GM12874 (cell line): ENCODE measurements around the gene CTSW.

Experiments used
- TF ChIP-seq, protein P1 (sequence below): IDR thresholded peaks from 2 replicates; pipeline ENCODE4 v1.5.1; 2011; ENCODE audit warnings: low read depth, mild to moderate bottlenecking, control low read depth, low read length, moderate library complexity; ENCODE audit not compliant: insufficient read depth

Gene CTSW

DNA sequence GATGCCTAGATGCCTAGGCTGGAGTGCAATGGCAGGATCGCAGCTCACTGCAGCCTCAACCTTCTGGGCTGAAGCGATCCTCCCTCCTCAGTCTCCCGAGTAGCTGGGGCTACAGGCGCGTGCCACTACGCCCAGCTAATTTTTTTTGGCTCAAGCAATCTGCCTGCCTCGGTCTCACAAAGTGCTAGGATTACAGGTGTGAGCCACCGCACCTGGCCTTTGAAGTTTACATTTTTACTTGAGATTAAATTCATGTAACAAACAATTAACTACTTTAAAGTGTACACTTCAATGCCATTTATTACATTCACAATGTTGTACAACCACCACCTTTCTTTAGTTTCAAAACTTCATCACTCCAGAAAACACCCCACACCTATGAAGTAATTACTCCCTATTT is 24.1 kb downstream of the CTSW start:
- TF ChIP-seq, protein P1, sequence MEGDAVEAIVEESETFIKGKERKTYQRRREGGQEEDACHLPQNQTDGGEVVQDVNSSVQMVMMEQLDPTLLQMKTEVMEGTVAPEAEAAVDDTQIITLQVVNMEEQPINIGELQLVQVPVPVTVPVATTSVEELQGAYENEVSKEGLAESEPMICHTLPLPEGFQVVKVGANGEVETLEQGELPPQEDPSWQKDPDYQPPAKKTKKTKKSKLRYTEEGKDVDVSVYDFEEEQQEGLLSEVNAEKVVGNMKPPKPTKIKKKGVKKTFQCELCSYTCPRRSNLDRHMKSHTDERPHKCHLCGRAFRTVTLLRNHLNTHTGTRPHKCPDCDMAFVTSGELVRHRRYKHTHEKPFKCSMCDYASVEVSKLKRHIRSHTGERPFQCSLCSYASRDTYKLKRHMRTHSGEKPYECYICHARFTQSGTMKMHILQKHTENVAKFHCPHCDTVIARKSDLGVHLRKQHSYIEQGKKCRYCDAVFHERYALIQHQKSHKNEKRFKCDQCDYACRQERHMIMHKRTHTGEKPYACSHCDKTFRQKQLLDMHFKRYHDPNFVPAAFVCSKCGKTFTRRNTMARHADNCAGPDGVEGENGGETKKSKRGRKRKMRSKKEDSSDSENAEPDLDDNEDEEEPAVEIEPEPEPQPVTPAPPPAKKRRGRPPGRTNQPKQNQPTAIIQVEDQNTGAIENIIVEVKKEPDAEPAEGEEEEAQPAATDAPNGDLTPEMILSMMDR, result no peak

DNA sequence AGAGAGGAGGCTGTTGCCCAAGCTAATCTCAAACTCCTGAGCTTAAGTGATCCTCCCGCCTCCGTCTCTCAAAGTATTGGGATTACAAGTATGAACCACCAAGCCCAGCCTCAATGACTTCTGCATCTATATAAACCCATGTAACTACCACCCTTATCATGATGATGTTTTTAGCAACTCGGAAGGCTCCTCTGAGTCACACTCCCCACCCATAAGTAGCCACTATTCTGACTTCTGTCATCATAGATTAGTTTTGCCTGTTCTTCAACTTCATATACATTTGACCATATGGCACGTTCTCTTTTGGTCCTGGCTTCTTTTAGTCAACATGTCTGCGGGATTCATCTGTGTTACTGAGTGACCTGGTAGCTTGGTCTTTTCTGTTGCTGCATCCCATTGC is 27.0 kb downstream of the CTSW start:
- TF ChIP-seq, protein P1, result no peak

DNA sequence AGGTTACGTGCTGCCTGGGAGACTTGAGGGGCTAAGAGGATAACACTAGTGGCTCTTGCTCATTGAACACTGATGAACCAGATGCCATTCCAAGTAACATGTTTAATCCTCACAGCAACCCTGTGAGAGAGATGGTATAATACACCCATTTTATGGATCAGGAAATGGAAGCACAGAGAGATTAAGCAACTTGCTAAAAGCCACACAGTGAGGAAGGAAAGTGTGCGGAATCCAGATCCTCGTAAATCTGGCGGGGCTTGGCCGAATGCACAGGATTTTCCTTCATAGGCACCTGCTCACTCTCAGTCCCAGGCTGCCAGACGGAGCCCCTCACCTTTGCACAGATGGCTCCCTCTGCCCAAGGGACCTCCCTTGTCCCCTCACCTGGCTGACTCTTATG is 28.2 kb downstream of the CTSW start:
- TF ChIP-seq, protein P1, result no peak

DNA sequence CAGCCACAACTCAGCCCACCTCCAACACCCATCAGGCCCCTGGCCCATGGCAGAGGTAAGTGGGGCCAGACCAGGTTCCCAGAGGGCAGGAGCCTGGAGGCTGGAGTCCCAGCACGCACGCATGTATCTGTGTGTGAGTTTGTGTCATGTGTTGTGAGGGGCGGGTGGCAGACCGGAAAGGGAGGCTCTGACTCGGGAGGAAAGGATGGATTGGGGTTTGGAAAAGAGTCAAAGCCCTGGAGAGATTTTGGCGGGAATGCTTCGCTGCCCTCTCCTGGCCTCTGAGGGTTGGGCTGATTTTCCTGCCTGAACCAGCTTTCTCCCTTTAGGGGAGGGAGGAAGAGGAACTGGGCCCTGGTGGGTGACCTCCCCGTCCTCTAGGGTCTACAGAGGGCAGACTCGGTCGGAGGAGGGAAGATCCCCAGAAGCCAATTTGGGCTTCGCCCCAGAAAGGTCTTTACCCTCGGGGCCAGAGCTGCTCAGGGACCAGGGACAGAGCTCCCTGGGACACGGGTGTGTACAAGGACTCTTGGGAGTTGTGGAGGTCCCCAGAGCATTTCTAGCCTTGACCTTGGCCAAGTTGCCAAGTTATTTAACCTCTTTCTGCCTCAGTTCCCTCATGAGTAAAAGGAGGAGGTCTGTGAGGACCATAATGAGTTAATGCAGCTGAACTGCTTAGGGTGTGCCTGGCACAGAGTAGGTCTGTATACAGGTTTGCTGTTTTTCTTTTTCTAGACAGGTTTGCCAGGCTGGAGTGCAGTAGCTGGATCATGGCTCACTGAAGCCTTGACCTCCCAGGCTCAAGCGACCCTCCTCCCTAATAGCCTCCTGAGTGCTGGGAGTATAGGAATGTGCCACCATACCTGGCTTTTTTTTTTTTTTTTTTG is 32.3 kb downstream of the CTSW start:
- TF ChIP-seq, protein P1, result no peak

DNA sequence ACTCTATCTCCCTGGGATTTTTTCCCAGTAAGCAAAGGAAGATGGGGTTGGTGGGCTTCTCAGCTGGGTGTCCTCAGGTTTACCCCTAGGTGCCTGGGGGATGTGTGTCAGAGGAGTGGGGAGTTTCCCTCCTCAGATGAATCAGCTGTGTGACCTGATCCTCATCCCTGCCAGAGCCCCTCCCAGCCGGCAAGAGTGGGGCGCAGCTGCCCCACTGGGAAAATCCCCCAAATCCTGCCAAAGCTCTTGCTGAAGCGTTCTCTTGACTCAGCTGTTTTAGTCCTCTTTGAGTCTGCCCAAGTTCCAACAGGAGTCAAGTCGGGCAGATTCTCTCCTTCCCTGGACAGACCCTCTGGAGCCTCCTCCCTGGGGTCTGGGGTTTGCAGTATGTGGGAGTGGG is 33.2 kb downstream of the CTSW start:
- TF ChIP-seq, protein P1, result no peak

DNA sequence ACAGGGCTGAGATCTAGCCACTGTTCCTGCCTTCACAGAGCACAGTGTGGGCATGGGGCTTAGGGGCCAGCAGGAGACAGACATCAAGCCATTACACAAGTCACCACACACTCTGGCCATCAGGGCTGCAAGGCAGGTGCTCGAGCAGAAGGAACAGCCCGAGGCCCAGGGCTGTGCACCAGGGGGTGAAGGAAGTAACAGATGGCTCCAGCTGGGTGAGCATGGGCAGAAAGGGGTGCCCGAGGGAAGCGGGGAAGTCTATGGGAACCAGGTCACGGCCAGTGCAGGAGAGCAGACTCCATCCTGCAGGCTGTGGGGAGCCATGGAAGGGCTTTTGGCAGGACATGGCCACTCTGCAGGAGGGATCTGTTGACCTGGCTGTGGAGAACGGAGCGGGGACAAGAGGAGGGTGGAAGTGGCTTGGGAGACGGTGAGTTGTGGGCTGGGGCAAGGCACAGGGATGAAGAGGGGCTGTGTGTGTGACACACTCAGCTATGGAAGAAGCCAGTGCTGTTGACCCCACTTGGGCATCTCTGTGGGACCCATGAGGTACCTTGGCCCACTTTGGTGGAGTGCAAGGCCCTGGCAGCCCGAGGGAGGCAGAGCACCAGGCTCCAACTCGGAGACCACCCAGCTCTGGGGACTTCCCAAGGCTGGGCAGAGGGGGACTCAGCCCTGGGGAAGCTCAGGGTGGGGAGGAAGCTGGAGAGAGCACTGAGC is 35.6 kb downstream of the CTSW start:
- TF ChIP-seq, protein P1, result no peak

DNA sequence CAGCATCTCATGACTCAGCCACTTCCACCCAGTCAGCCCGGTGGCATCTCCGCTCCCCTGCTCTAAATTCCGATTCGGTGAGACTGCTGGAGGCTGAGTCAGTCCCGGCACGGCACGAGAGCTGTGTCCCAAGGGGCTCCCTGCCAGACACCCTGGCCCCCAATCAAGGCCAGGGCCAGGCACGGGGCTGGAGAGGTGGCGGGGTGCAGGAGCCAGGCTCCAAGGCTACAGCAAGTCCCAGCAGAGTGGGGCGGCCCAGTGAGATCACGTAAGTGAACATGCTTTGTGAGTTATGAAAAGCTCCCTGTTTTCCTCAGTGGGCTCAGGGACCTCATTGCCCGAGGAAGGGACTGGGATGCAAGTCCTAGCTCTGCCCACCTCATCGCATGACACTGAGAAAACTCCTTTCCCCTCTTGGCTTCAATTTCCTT is 36.2 kb downstream of the CTSW start:
- TF ChIP-seq, protein P1, result no peak
